ENCODE data around the gene GLYR1.
A peak's percentile ranks its signal among the peaks of the same experiment; 100 is the strongest.

GLYR1 gene

DNA sequence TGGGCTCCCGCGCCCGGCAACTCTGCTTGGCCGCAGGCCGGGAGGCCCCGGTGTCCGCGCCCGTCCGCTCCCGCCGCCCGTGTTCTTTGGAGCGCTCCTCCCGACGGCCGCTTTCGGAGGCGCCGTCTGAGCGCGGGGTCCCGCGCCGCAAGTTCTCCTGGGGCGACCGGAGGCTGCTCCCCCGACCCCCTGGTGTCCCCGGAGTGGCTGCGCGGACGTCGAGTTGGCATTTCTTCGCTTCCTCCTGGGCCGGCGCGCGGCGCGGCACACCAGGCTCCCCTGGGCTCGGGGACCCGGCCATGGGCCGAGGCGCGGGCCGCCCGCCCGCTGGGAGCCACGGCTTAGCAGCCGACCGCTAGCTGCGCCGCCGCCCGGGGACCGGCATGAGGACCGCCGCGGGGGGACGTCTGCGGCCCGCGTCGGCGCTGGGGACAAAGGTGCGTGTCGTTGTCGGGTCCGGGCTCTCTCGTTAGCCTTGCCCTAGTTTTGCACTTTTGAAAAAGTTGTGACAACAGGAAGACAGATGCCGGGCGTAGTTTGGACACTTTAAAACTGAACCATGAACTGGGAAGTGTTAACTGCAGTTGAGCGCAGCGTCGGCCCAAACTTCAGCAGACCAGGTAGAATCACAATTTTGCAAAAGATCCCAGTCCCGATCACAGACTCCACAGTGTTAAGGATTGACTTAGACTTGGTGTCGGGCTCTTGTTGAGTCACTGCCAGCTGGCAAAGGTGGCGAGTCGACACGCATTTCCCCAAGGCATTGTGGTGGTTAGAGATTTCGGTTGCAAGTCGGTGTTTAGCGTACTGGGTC is 893 bp upstream of the GLYR1 start:
- peak; percentile 9 for DNase-seq (ENCODE audit: low read depth)

GRCh38 chr16:4846503-4846900 is 586 bp downstream of the GLYR1 start:
- no peak for DNase-seq (ENCODE audit: low read depth)

DNA sequence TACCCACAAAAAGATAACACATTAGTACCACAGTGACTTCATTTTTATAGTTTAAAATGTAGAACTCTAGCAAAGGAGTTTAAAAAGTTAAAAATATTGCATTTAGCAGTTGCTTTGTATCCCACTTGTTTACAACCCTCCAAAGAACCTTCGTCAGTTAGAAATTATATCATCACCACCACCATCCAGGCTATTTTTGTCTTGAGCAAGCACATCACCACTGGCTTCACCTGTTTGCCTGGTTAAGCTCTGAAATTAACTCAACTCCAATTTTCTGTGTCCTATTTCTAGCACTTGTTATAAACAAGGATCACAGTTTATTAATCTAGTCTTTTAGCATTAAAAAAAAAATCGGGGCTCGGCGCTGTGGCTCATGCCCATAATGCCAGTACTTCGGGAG is 6.1 kb downstream of the GLYR1 start:
- no peak for DNase-seq (ENCODE audit: low read depth)

GRCh38 chr16:4839942-4840341 is 7.1 kb downstream of the GLYR1 start:
- DNase-seq (ENCODE audit: low read depth) = no peak

GRCh38 chr16:4837733-4838501 is 9.2 kb downstream of the GLYR1 start:
- no peak for DNase-seq (ENCODE audit: low read depth)

DNA sequence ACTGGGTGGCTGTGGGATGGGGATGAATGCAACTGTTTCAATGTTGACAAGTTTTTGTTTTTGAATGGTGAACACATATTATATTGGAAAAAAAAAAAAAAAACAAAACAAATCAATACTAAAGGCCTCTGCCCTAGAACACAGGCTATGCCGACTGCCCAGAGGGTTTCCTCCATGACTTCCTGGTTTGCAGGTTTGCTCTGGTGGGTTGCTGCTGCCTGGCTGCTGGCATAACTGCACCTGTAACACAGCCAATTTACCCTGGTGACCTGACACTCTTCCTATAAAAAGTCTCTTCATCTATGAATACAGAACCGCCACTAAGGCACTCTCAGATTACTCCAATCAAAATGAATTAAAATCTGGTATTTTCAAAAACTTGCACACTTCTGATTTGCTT is 10.4 kb downstream of the GLYR1 start:
- DNase-seq (ENCODE audit: low read depth) = no peak

DNA sequence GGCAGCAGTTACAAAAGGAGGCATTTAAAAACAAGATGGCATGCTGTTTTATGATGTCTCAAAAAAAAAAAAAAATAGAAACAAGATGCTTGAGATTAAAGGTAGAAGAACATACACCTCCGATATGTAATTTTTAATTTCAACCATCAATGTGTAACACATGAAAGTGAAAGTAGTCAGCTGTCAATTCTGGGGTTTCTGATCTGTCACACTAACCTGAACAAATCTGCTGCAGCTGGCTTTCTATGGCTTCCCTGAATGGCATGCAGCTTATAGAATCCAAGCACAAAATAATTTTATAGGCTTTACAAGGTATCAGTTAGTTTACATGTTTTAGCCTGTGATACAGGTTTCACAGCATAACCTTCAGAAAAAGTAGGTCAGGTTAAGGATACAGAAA is 13.5 kb downstream of the GLYR1 start:
- DNase-seq (ENCODE audit: low read depth) = no peak

GRCh38 chr16:4832698-4833343 is 14.3 kb downstream of the GLYR1 start:
- DNase-seq (ENCODE audit: low read depth) = no peak

GRCh38 chr16:4831616-4832015 is 15.5 kb downstream of the GLYR1 start:
- no peak for DNase-seq (ENCODE audit: low read depth)

- no peak for DNase-seq (ENCODE audit: low read depth)
Measured at GRCh38 chr16:4830408-4830807, 16.7 kb downstream of the GLYR1 start.

DNA sequence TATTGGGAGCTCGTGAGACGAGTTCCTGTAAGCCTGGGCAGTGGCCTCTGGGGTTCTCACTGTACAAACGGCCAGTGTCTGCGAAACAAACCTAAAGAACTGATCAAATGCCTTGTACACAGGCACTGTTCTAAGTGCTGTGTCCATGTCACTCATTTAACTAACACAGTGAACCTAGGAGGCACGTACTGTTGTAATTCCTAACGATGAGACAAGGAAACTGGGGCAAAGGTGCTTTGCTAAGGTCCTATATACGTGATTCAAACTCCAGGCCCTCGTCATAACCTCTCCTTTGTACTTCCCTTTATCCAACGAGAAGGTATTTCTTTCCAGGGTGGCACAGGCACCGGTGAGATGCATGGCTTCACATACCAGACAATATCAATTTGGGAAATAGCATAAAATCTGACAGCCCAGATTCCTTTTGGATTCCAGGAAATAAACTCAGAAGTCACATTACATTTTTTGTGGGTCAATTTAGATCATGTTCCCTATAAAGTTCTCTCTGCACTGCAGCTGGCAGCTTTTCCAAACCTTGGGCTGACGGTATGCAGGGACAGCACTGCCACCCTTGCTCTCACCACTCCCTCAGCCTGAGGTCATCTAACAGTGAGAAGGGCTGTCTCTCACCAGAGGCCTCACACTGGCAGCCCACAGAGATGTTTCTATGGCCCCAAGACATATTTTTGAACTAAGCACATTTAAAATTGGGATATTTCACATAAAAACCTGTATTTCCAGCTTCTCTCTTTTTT is 18.3 kb downstream of the GLYR1 start:
- DNase-seq (ENCODE audit: low read depth) = no peak

- no peak for DNase-seq (ENCODE audit: low read depth)
Measured at GRCh38 chr16:4826980-4827379, 20.1 kb downstream of the GLYR1 start.

GRCh38 chr16:4826526-4826925 is 20.6 kb downstream of the GLYR1 start:
- DNase-seq (ENCODE audit: low read depth) = no peak

- no peak for DNase-seq (ENCODE audit: low read depth)
Measured at GRCh38 chr16:4825196-4825595, 21.9 kb downstream of the GLYR1 start.

GRCh38 chr16:4820652-4821051 is 26.4 kb downstream of the GLYR1 start:
- DNase-seq (ENCODE audit: low read depth) = no peak

GRCh38 chr16:4814542-4815173 is 32.4 kb downstream of the GLYR1 start:
- no peak for DNase-seq (ENCODE audit: low read depth)

- no peak for DNase-seq (ENCODE audit: low read depth)
Measured at GRCh38 chr16:4814046-4814445, 33.0 kb downstream of the GLYR1 start.

DNA sequence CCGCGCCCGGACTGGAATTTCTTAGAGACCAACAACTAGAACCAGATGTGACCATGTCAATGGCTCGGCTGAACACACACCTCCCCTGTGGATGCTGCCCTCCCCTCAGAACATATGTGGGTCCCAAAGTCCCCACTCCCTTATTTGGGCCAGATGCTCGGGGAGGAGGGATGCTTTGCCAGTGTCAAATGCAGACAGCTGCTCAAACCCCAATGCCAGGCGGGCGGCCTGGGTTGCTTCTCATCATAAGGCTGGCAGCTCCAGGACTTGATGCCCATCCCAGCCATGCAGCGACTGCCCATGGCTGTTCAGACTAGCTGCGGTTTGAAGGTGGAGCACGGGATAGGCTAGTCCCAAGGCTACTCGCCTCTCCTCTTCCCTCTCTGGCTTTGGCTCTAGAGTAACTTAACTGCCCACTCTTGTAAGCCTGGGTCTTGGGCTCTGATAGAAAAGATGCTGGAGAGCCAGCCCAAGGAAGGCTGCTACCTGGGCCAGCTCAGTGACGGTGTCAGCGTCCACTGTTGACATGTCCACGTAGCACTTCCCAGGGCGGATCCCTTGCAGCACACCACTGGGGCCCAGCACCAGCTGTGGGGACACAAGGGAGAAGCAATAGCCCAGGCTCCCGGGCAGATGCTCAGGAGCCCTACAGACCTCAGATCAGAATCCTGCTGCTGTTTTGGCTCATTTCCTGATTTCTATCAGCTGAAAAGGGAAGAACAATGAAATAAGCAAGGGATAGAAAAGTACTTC is 33.7 kb downstream of the GLYR1 start:
- no peak for DNase-seq (ENCODE audit: low read depth)

DNA sequence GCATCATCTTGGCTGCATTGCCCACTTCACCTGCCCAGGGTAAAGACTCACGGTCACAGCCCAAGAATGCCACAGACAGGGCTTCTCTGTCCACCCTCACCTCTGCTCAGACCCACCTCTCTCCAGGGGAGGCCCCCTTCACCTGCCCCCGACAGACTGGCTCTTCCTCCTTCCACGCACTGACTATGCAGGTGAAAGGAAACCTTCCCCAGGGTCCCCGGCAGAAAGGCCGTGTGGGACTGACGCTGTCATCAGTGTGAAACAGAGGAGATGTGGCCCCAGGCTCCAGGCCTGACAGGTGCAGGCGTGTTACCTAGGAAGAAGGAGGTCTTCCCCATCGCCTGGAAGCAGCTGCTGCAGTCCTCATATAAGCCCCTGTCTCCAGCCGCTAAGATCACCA is 35.3 kb downstream of the GLYR1 start:
- no peak for DNase-seq (ENCODE audit: low read depth)

GRCh38 chr16:4811242-4811641 is 35.8 kb downstream of the GLYR1 start:
- DNase-seq (ENCODE audit: low read depth) = no peak

DNA sequence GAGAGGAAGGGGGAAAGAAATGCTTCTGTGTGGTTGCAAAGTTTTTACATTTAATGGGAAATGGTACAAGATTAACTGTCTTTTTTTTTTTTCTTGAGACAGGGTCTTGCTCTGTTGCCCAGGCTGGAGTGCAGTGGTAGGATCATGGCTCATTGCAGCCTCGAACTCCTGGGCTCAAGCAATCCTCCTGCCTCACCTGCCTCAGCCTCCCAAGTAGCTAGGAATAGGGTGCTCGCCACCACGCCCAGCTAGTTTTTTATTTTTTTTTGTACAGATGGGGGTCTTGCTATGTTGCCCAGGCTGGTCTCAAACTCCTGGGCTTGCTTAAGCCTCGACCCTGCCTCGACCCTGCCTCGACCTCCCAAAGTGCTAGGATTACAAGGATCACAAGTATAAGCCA is 40.8 kb downstream of the GLYR1 start:
- DNase-seq (ENCODE audit: low read depth) = no peak
